Measurements from ENCODE around the gene PCDH11X.
"Not testable (repeated sequence)": the region's sequence is repeated elsewhere in the genome, so short reads cannot be mapped to it uniquely, and the experiment has no call there.

Gene PCDH11X

DNA sequence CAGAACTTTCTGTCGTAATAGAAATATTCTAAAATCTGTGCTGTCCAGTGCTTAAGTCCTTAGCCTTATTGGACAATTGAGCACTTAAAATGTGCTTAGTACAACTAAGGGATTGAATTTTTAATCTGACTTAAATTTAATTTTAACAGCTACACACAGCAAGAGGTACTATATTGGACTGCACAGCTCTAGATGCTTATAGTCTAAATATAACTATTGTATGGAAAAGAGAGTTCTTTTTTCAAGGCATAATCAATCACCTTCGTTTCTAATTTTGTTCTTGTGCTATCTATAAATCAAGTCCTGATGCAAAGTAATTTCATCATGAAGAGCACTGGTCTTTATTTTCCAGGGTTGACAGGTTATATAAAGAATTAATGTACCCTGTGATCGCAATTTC, 38.4 kb downstream of the PCDH11X start:
- not testable (repeated sequence) for H3K4me1 ChIP-seq (ENCODE audit: control insufficient read depth, insufficient read depth, low read length); H3K4me3 ChIP-seq (ENCODE audit: insufficient read depth, low read depth, low read length); H3K9me3 ChIP-seq (ENCODE audit: control insufficient read depth, low read length); H3K27me3 ChIP-seq (ENCODE audit: control insufficient read depth, insufficient read depth, low read length, poor library complexity, severe bottlenecking); H3K36me3 ChIP-seq (ENCODE audit: control insufficient read depth, insufficient read depth, low read length); H3K27ac ChIP-seq (ENCODE audit: insufficient read depth, low read depth, low read length, poor library complexity, severe bottlenecking)
- 83 to 100% methylated on average over 1 to 2 of the region's 3 CpGs for WGBS, 2 experiments

DNA sequence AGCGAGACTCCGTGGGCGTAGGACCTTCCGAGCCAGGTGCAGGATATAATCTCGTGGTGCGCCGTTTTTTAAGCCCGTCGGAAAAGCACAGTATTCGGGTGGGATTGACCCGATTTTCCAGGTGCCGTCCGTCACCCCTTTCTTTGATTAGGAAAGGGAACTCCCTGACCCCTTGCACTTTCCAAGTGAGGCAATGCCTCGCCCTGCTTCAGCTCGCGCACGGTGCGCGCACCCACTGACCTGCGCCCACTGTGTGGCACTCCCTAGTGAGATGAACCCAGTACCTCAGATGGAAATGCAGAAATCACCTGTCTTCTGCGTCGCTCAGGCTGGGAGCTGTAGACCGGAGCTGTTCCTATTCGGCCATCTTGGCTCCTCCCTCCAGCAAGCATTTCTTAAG, 46.1 kb downstream of the PCDH11X start:
- H3K9me3 ChIP-seq (ENCODE audit: control insufficient read depth, low read length); H3K4me1 ChIP-seq (ENCODE audit: control insufficient read depth, insufficient read depth, low read length); H3K36me3 ChIP-seq (ENCODE audit: control insufficient read depth, insufficient read depth, low read length); H3K4me3 ChIP-seq (ENCODE audit: insufficient read depth, low read depth, low read length); H3K27me3 ChIP-seq (ENCODE audit: control insufficient read depth, insufficient read depth, low read length, poor library complexity, severe bottlenecking); H3K27ac ChIP-seq (ENCODE audit: insufficient read depth, low read depth, low read length, poor library complexity, severe bottlenecking): not testable (repeated sequence)
- WGBS, 2 experiments = 92 to 94% methylated on average over 22 to 24 of the region's 24 CpGs
